ENCODE results near the gene IGF2BP3. TPM values are rescaled to one million over a fixed set of nuclear protein-coding genes. Genes with fewer than 3 reads are reported as not detected.

IGF2BP3 gene
- total RNA-seq, 1 donor from 2014 or later = 2.2 TPM

DNA sequence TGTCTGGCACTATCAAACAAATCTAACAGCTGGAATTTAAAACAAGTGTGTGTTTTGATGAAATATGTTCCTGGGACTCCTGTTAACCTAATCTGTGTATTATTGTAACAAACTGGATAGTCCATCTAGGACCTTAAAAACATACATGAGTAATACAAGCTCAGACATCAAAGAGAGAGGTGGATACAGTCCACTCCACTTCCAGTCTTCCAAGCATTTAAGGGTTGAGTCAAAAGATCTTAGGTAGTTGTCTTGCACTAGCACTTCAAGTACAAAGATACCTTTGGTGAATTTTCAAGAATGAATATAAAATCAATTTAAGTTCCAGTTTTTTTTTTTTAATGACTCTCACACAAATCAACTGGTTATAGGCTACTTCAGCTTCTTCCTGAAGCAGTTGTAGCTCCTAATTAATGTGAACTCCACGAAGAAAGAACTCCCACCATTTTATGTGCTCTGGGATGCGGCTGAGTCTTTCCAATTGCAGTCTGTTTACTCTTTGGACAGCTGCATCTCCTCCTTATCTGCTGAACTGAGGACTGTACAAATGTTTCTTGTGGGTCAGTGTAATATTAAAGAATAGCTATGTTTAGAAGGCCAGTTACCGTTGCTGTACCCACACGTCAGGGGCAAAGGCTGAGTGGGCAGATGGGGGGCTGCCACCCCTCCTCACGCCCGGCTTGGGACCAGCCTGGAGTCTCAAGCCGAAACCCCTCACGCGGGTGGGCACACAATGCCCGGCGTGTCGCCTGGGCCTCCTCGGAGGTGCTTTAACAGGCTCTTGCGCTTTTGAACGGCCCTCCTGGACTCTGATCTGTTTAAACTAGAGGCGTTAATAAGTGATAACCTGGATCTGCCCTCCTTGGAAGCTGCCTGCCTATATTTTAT is 2.9 kb upstream of the IGF2BP3 start:
- intact Hi-C loops (cut with micrococcal nuclease) = loop anchor here (2.0 to 10.0 kb wide), 4 partner anchors 458 to 1528 kb away; partner anchors contain the start of genes CDCA7L, HYCC1 and PALS2

DNA sequence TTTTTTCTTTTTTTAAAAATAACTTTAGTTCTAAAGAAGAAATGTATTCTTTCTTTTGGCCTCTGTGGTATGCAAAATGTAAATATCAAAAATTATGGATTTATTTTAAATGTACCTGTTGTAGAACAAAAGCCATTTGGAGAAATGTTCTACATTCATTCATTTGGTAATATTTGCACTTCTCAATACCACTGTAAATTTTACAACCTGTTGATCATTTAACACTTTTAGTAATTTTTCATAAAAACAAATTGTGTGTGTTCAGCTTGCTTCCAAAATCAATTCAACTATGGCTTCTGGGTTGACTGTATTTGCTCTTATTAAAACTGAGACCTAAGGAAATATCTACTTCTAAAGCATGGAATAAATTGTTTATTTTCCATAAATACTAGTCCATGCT is 2.3 kb upstream of the IGF2BP3 start:
- intact Hi-C loops (cut with micrococcal nuclease) = loop anchor here (2.0 to 10.0 kb wide), 4 partner anchors 458 to 1528 kb away; partner anchors contain the start of genes CDCA7L, HYCC1 and PALS2

GRCh38 chr7:23472046-23472445 is 1.8 kb upstream of the IGF2BP3 start:
- intact Hi-C loops (cut with micrococcal nuclease) = loop anchor here (2.0 to 10.0 kb wide), 4 partner anchors 457 to 1527 kb away; partner anchors contain the start of genes CDCA7L, HYCC1 and PALS2

DNA sequence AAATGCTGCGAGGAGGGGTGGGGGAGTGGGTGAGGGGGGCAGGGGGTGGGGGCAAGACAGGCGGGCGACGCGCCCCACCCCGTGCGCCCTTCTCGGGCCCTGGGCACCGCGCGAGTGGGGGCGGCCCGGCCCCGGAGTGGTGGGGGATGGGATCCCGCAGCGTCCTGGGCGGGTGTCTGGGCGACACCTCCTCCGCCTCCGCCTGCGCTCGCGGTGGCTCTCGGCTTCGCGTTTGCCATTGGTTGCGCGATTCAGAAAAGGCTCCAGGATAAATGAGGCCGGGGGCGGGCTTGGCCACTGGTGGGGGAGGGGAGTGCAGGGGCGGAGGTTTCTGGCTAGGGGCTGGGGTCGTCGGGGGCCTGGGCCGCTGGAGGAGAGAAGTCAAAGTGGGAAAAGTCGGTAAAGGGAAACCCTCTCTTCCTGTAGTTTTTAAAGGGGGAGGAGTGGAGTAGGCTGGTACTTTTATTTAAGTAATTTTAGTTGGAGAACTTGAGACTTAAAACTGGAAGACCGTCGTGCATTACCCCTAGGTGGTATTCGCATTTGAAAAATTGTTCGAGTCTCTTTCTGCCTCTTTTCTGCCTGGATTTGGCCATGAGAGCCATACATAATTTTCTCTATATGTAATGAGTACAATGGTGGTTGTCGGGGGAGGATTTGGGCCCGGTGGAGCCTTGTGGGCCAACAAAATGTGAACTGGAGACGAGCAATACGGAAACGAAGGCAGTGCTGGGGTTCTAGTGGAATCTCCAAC is 992 bp upstream of the IGF2BP3 start:
- intact Hi-C loops (cut with micrococcal nuclease) = loop anchor here (2.0 to 10.0 kb wide), 7 partner anchors 114 to 1526 kb away; partner anchors contain the start of genes CCDC126, CDCA7L, GSDME and KLHL7

GRCh38 chr7:23469961-23470250 is 385 bp downstream of the IGF2BP3 start:
- intact Hi-C loops (cut with micrococcal nuclease) = loop anchor here (1.0 to 10.0 kb wide), 10 partner anchors 20 to 1525 kb away; partner anchors contain the start of genes CCDC126, CDCA7L, GSDME and KLHL7

GRCh38 chr7:23469150-23469960 is 936 bp downstream of the IGF2BP3 start:
- intact Hi-C loops (cut with micrococcal nuclease) = loop anchor here (1.0 kb wide), 1 partner anchor 21 kb away; no protein-coding TSS in a partner anchor

GRCh38 chr7:23468526-23469149 is 1.7 kb downstream of the IGF2BP3 start:
- intact Hi-C loops (cut with micrococcal nuclease) = loop anchor here (1.0 kb wide), 1 partner anchor 22 kb away; no protein-coding TSS in a partner anchor

DNA sequence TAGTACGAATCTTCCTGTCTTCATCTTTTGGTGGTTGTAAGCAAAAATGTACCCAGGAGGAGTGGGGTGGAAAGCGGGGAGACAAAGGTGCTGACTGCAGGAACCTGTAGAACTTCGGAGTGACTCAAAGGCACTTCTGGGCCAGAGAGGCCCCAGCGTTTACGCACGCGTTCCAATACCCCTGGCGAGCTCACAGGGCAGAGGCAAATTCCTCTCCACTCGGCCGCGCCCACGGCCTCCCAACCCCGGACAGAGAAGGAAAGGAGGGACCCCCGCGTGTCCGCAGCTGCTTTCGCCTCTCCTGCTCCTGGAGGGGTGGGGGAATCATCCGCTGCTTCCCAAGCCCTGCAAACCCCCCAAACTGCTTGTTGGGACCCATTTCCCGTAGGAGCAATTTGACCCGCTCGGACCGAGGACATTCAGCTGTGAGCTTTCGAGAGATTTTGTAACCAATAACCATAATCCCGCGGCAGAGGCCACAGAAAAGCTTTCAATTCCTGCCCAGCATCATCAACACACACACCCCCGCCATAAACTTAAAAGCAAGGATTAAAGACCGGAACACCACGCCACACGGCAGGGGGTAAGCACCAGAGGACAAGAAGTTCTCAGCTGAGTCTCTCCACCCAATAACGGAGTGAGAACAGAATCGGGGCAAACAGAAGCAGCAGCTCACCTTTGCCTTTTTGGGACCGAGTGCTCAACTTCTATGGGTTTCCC is 2.3 kb downstream of the IGF2BP3 start:
- intact Hi-C loops (cut with micrococcal nuclease) = loop anchor here (1.0 kb wide), 1 partner anchor 7 kb away; no protein-coding TSS in a partner anchor

- intact Hi-C loops (cut with micrococcal nuclease) = loop anchor here (1.0 kb wide), 1 partner anchor 8 kb away; no protein-coding TSS in a partner anchor
Measured at GRCh38 chr7:23467291-23467805, 2.9 kb downstream of the IGF2BP3 start.

- intact Hi-C loops (cut with micrococcal nuclease) = loop anchor here (1.0 kb wide), 3 partner anchors 33 to 190 kb away; no protein-coding TSS in a partner anchor
Measured at GRCh38 chr7:23462846-23463245, 7.4 kb downstream of the IGF2BP3 start.

- intact Hi-C loops (cut with micrococcal nuclease) = no loop called here
Measured at GRCh38 chr7:23458044-23458443, 12.2 kb downstream of the IGF2BP3 start.

DNA sequence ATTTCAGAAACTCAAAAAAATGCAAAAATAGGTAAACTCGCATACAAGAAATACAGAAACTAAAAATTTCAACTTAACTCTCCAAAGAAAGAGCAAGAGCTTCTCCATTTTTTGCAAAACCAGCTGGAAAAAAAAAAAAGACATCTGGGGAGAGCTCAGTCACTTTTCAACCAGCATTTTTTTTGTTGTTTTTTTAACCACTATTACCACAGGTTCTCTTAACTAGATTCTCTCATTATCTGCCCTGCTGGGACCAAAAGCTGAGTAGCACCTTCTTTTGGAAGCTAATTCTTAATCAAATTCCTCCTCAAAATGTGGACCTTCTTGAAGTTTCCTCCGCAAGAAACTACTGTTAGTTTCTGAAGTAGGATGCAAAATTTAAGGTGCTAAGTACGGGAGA is 14.2 kb downstream of the IGF2BP3 start:
- intact Hi-C loops (cut with micrococcal nuclease) = no loop called here

DNA sequence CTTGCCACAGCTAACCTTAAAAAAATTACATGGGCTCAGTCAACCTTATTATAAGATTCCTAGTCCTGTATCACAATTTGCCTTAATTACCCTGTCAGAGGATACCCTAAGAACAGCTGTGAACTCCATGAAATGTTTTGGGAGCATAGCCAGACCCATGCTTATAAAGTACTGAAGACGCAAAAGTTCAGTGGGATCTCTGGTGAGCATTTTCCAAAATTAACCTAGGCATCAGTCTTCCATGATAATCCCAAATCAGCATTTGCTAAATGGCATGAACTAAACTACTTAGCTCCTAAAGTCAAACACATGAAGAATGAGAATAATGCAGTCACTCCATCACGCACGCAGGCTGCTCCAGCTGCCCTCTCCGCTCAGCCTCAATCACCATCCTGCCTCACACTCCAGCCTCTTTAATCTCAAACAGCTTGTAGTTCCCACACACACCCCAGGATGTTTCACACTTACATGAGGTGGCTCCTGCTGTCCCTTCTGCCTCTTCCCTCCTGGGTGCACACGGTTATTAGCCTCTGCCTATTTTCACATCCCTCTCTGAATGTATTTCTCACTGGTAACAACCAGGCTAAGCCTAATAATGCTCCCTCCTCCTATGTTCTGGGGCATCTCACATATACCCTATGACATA is 15.3 kb downstream of the IGF2BP3 start:
- intact Hi-C loops (cut with micrococcal nuclease) = no loop called here

GRCh38 chr7:23450518-23450917 is 19.8 kb downstream of the IGF2BP3 start:
- intact Hi-C loops (cut with micrococcal nuclease) = no loop called here

DNA sequence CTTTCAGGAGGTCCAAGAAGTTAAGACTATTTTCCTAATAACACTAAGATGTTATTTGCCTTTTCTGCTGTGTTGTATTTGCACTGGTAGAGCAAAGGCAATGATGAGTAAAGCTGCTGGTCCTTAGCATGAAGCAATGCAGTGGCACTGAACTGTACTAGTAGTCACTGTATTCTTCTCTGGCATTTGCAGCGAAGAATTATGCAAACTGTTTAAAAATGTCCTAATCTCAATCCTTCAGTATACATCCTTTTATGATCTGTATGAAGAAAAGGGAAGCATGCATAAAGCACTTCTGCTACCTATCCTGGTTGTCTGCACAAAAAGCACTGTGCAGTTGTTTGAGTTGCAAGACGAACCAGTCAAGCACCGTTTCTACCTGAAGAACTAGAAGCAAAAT is 20.4 kb downstream of the IGF2BP3 start:
- intact Hi-C loops (cut with micrococcal nuclease) = no loop called here

DNA sequence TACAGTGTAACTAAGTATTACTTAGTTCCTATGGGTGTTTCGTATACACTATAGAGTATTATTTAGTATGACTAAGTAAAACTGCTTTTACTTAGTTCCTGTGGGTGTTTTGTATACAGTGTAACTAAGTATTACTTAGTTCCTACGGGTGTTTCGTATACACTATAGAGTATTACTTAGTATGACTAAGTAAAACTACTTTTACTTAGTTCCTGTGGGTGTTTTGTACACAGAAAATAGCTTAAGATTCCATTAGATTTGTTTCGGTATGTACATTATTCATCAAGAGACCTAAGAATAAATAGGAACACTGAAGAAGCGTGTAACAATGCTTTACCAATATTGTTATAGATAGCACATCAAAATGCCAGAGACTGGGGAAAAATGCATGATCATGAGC is 25.0 kb downstream of the IGF2BP3 start:
- intact Hi-C loops (cut with micrococcal nuclease) = no loop called here

GRCh38 chr7:23443974-23444373 is 26.3 kb downstream of the IGF2BP3 start:
- intact Hi-C loops (cut with micrococcal nuclease) = no loop called here

GRCh38 chr7:23438171-23438570 is 32.1 kb downstream of the IGF2BP3 start:
- intact Hi-C loops (cut with micrococcal nuclease) = no loop called here

All from T-helper 1 cell treated with Interleukin-12 subunit alpha and Interleukin-12 subunit beta and Interleukin-4 antibody, amounts not matched to agents 30 ng/mL and 1 ng/mL, for 36 hours (primary cell).